Pulmonary artery endothelial cell (primary cell): ENCODE data around the gene FRRS1L. TPM values are rescaled to one million over a fixed set of nuclear protein-coding genes. Genes with fewer than 3 reads are reported as not detected.

ENCODE experiments used
- DNase-seq: peaks from one replicate; pipeline ENCODE4 v3.0.0-alpha.2; 2011; ENCODE audit warnings: low read depth, low spot score
- total RNA-seq: library from RNA; depleted of rRNA; stranded (reverse); fragments of >200 nt; gene quantifications from 2 replicates; pipeline ENCODE4 v1.2.3, GENCODE V29; 2014

Gene FRRS1L
- total RNA-seq: under 0.01 TPM in 1 of 2 replicates, not detected in the other

DNA sequence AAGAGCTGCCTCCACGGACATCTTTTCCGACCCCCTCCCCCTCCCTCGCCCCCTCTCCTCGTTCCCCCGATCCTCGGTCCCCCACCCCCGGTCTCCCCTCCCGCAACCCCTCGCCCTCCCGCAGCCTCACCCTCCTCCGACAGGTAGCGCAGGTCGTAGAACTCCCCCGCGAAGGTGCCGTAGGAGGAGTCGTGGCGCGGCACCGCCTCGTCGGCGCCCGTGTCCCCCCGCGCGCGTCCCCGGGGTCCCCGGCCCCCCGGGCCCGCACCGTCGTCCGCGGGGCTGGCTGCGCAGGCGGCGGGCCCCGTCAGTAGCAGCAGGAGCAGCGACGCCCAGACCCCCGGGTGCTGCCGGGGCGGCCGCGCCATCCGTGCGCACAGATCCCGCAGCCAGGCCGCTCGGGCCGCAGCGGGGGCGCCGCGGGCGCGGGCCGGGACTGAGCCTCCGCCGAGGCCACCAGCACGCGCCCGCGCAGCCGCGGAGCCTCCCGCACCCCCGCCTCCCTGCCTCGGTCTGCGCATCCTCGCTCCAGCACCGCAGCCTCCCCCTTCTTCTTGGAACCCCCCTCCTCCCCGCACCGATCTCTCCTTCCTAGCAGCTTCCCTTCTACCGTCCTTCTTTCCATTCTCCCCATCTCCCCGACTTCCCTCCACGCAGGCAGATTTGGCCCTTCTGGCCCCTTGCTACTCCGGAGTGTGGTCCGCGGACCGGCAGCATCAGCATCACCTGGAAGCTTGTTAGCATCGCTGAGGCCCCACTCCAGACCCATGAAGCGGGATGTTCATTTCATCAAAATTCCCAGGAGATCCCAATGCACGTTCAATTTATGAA is at the start of gene FRRS1L:
TSS of gene FRRS1L (minus strand) at position 479 of the 831 bp plus-strand sequence. CDS start at position 368, 111 bp downstream.
- no peak for DNase-seq

GRCh38 chr9:109214414-109214813 is 47.4 kb upstream of the FRRS1L start:
- DNase-seq: no peak

DNA sequence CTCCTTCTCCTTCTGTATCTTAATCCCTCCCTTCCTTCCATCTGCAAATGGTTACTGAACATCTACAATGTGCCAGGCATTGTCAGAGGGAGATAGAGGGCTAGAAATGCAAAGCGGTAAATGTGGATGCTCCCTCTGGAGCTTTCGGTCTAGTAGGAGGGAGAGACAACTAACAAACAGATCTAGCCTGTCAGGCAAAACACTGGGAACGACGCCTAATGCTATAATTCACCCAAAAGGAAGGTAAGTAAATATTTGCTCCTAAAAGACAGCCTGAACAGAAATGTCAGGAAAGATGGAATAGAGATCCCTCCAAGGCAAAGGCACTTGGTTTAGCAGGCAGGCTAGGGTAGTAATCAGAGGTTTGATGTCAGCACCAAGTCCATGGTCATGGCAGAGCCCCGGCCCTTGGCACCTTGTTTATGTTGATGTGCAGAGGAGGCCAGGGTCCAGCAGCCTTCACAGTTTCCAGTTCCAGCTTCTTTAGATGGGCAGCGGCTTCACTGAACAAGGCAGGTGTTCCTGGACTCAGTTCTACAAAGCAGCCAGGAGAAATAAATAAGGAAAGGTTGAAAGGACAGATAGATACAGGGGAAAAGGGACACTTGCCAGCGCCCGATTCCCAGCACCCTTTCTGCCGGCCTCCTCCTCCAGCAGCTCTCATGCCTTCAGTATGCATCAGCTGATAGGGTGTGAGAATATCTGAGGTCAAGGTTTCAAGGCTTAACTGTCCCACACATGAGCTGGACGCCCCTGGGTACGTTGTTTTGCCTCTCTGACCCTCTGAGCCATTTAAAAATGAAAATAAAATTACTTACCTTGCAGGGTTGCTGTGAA is 46.5 kb upstream of the FRRS1L start:
- DNase-seq: no peak

DNA sequence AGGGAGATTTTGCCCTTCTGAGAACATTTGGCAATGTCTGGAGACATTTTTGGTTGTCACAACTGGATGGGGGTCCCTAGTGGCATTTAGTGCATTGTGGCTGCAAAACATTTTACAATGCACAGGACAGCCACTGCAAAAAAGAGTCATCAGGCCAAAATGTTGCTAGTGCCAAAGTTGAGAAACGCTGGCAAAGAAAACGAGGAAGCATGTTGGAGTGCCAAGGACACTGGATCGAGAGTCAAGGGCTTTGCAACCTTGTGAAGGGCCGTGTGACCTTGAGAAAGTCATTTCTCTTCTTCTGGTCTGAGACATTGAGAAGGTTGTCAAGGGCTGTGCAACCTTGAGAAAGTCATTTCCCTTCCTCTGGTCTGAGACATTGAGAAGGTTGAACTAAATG is 45.7 kb upstream of the FRRS1L start:
- DNase-seq: no peak

GRCh38 chr9:109206670-109207069 is 39.6 kb upstream of the FRRS1L start:
- DNase-seq: no peak

GRCh38 chr9:109205526-109205925 is 38.5 kb upstream of the FRRS1L start:
- no peak for DNase-seq

GRCh38 chr9:109203761-109204360 is 36.8 kb upstream of the FRRS1L start:
- DNase-seq: no peak

DNA sequence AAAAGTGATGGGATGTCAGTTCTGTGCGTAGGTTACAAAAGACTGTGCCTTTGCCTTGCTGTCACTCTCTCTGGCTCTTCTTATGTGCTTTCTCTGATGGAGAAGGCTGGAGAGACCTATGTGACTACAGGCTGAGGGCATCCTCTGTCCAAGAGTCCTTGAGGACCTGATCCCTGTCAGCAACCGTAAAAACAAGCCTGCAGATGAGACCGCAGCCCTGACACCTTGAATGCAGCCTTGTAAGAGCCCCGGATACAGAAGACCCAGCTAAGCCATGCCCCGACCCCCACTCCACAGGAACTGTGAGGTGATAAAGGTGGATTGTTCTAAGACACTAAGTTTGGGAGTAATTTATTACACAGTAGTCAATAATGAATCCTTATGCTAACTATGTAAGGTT is 32.6 kb upstream of the FRRS1L start:
- no peak for DNase-seq

- no peak for DNase-seq
Observed at GRCh38 chr9:109198736-109199382, 31.8 kb upstream of the FRRS1L start.

DNA sequence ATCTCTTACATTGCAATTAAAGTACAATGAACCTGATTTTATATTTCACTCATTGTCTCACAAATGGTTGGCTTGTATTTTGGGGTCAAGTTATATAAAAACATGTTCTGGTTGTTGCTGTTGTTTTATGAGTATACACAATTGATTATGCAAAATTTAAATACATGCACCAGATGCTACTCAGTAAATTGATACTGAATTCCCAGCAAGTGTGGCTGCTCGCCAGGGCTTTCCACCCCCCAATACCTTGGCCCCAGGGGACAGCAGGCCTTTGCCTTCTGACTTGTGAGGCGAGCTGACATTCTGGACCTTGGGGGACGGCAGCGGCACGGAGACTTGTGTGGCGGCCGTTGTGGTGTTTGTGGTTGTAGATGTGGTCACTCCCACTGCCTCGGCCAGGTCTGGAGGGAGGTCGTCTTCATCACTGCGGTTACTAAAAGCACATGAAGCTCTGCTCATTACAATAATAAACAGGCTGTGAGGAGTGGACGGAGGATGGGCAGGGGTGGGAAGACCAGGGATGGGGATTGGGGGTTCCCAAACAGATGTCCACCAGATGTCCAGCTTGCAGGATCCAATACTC is 27.0 kb upstream of the FRRS1L start:
- DNase-seq: no peak

- DNase-seq: no peak
Observed at GRCh38 chr9:109192732-109193361, 25.8 kb upstream of the FRRS1L start.

DNA sequence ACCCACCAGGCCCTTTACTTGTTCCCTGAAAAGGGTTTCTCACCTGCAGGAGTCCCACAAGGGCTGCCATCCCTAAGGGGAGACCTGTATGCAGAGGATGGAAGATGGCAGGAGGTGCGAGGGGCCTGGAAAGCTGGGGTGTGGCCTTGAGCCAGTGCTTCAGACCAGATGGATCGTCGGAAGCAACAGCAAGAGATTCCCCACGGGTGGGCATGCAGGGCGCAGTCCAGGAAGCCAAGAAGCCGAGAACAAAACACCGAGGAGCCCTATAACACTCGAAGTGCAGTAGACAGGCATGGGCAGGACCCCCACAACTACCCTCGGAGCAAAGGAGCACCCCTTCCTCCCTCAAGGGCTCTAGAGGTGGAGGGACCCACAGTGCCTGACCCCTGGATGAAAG is 24.7 kb upstream of the FRRS1L start:
- no peak for DNase-seq

- no peak for DNase-seq
Observed at GRCh38 chr9:109190151-109190550, 23.1 kb upstream of the FRRS1L start.

DNA sequence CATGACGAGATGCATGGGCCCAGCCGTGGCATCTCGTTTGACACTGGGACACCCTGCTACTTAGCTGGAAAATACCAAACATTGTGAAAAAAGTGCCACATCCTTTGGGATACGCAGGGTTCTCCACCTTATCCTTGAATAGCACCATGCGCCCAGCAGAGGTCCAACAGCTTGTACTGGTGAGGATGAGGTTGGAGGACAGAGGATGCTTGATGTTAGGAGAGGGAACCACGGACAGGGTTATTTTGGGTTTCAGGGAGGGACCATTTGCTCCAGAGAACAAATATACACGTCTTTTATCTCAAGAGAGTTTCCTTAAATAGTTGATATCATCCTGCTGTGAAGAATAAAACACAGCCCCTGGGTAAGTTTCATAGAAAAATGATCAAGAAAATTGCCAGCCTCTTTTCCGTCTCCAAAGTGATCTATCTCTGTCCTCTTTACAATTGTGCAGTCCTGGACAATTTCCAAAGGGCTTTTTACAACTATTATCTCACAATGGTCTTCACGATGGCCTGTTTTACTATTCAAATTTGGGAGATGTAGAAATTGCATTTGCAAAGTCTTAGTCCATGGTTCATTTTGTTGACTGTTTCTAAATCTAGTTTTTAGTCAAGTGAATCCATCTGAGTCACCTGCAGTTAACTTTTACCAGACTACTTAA is 19.9 kb upstream of the FRRS1L start:
- no peak for DNase-seq

DNA sequence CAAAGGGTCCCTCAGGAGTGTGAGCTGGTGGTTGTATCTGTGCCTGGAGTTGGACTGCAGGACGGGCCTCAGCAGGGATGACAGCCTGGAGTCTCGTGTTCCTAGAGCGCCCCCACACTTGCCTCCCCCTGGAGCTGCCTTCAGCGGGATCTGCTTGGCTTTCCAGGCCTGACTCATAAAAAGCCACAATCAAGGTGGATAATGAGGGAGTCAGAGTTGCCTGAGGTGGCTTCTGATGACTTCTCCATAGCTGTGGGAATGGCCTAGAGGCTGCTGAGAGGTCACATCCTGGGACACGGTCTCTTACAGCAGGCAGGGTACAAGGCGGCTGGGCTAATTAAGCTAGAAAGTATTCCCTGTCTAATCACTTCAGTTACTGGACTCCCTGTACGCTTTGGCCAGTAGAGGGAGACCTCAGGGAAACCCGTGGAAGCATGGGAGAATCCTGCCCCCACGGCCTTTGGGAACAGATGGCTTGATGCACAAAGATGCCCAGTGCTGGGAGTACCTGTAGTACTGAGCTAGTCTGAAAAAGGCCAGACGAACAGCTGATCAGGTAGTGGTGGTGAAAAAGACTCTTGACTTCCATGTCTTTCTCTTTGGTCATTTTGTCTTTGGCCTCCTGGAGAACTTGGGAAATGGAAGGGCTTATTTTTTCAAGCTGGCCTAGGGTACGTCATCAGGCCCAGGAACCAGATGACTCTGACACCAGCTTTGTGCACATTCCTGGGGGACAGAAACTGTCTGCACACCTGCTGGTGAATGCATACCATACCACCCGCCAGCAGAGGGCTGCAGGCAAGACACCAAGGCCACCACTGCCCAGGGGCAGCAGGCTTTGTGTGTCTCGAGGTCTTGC is 16.1 kb upstream of the FRRS1L start:
- no peak for DNase-seq

DNA sequence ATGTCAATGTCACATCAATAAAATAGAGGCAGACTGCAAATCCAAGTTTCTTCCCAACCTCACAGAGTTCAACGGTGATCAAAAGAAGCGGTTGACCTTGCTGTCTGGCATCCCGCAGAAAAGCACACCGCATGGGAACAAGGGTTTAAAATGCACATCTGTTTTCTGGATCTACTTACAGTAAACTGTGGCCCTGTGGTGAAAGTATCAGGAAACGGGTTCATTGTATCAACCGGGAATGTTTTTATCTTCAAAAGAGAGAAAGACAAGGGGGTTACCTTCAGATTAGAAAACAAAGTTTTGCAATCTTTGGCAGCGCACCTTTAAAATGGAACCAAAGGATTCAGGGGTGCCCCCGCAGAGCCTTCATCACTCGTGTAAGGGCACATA is 15.5 kb upstream of the FRRS1L start:
- no peak for DNase-seq

GRCh38 chr9:109181284-109181683 is 14.2 kb upstream of the FRRS1L start:
- no peak for DNase-seq

DNA sequence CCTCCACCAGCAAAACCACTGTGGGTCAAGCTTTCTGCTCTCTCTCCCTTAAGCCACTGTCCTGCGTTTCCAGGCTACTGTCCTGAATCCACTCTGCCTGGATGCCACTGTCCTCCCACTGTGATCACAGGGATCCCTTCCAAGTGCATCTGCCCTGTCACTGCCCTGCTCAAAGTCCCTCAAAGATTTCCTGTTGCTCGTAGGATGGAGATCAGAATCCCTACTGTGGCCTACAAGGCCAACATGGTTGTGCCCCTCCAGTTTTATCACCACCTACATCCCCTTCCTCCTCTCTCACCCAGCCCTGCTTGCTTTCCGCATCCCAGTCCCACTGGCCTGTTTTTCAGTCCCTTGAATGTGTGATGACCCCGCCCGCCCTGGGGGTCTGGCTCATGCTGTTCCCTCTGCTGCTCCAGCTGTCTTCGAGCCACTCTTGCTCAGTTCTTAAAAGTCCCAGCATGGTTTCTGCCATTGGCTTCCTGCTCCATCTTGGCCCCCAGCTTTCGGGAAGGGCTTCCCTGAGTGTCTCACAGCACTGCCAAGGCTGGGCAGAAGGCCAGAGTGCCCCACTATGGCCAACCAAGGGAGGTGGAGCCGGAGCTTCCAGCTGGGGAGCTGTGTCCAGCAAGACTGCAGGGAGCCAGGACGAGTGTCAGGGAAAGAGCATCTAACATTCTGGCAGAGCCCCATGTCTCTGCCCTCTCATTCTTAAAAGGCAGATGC is 12.9 kb upstream of the FRRS1L start:
- DNase-seq: no peak

DNA sequence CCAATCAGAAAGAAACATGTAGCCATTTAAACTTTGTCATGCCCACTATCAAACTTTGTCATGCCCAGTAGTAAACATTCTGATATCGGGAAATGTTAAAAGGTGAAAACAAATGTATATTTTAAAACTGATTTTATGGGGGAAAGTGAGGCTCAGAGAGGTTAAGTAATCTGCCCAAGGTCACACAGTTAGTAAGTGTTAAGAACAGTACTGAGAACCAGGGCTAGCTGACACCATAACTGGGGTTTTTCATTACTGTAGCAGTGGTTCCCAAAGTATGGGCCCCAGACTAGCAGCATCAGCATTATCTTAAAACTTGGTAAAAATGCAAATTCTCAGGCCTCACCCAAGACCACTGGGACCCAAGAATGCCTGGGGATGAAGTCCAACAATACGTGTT is 9.9 kb upstream of the FRRS1L start:
- DNase-seq: no peak
